Mammary epithelial cell (primary cell): ENCODE measurements around the gene NPBWR2.

ENCODE experiments used
- EZH2 ChIP-seq: IDR thresholded peaks from 2 replicates; pipeline ENCODE4 v1.6.1; 2012; ENCODE audit warnings: low read length, inconsistent platforms, borderline replicate concordance
- TF ChIP-seq, protein P1 (sequence below), 2 donors: IDR thresholded peaks in 1 of 2; conservative IDR thresholded peaks in 1 of 2; 2 replicates each; pipeline ENCODE4 v1.5.1; 2011 to 2012; ENCODE audit warnings: inconsistent platforms in 2 of 2, low read length in 2 of 2, mild to moderate bottlenecking in 2 of 2, control low read depth in 1 of 2, low read depth in 1 of 2; ENCODE audit not compliant: insufficient read depth in 1 of 2; ENCODE audit errors: extremely low read depth in 1 of 2

- TF ChIP-seq, protein P1, sequence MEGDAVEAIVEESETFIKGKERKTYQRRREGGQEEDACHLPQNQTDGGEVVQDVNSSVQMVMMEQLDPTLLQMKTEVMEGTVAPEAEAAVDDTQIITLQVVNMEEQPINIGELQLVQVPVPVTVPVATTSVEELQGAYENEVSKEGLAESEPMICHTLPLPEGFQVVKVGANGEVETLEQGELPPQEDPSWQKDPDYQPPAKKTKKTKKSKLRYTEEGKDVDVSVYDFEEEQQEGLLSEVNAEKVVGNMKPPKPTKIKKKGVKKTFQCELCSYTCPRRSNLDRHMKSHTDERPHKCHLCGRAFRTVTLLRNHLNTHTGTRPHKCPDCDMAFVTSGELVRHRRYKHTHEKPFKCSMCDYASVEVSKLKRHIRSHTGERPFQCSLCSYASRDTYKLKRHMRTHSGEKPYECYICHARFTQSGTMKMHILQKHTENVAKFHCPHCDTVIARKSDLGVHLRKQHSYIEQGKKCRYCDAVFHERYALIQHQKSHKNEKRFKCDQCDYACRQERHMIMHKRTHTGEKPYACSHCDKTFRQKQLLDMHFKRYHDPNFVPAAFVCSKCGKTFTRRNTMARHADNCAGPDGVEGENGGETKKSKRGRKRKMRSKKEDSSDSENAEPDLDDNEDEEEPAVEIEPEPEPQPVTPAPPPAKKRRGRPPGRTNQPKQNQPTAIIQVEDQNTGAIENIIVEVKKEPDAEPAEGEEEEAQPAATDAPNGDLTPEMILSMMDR (conservative IDR thresholded peaks at IDR 0.05 in 1 of 2, IDR thresholded peaks at IDR 0.05 in 1 of 2; ENCODE audit: extremely low read depth in 1 of 2, insufficient read depth in 1 of 2, low read depth in 1 of 2, low read length in 2 of 2): no peak
- TF ChIP-seq EZH2: no peak
Measured at GRCh38 chr20:64081624-64081964, 25.8 kb downstream of the NPBWR2 start.
